HL-60 (cell line): ENCODE measurements around the gene LMOD1.

Experiments used
- POLR2AphosphoS5 ChIP-seq: IDR thresholded peaks from 2 replicates; pipeline ENCODE4 v1.6.1; 2012; ENCODE audit warnings: low read depth
- TF ChIP-seq, protein P1 (sequence below): IDR thresholded peaks from one replicate; pipeline ENCODE4 v1.5.1; 2011; ENCODE audit warnings: low read length, control low read depth, inconsistent platforms; ENCODE audit not compliant: insufficient read depth

DNA sequence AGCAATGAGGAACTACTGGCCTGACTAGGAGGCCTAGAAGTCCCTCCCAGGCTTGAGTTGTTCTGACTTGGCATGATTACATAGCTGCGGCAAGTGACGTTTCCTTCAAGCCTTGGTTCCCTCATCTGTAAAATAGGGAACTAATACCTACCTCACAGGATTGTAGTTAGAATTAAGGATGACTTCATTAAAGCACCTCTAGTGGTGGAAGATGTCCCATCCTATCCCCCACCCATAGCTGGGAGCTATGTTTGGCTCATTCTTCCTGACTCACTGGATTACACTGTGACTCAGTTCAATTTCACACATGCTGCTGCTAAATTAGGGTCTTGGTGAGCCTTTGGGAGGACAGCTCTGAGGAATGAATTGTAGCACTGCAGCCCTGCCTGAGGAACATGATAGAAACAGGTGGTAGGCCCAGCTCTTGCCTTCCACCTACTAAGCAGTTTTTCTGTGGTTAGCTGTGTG lies 63.6 kb downstream of the LMOD1 start:
- TF ChIP-seq, protein P1, sequence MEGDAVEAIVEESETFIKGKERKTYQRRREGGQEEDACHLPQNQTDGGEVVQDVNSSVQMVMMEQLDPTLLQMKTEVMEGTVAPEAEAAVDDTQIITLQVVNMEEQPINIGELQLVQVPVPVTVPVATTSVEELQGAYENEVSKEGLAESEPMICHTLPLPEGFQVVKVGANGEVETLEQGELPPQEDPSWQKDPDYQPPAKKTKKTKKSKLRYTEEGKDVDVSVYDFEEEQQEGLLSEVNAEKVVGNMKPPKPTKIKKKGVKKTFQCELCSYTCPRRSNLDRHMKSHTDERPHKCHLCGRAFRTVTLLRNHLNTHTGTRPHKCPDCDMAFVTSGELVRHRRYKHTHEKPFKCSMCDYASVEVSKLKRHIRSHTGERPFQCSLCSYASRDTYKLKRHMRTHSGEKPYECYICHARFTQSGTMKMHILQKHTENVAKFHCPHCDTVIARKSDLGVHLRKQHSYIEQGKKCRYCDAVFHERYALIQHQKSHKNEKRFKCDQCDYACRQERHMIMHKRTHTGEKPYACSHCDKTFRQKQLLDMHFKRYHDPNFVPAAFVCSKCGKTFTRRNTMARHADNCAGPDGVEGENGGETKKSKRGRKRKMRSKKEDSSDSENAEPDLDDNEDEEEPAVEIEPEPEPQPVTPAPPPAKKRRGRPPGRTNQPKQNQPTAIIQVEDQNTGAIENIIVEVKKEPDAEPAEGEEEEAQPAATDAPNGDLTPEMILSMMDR: peak; percentile 28
- peak; percentile 48; the same call in 1 of the 2 replicates for TF ChIP-seq POLR2AphosphoS5
